SK-N-SH (cell line): Measurements from ENCODE around the gene ADAMTS17. TPM values are rescaled to one million over a fixed set of nuclear protein-coding genes. Genes with fewer than 3 reads are reported as not detected.

Experiments used
- CTCF ChIA-PET: fragments of 300-600, 350-600 bp; formaldehyde crosslinking; extraction: SDS; loops from one replicate; lab custom pipeline; 2021; lab: Yijun Ruan, JAX
- POLR2A ChIA-PET: fragments of 350-600 bp; sonication (Branson Sonifier 250); formaldehyde crosslinking; extraction: SDS; loops from one replicate; lab custom pipeline; 2020; ENCODE audit warnings: antibody characterized with exemption, inconsistent platforms; lab: Yijun Ruan, JAX
- DNase-seq: peaks from one replicate; pipeline ENCODE4 v3.0.0; 2012
- H2AFZ ChIP-seq: fragments of 200-600 bp; sonication (generic); 2 replicates; pipeline ENCODE4 v1.8.1; 2016; ENCODE audit warnings: antibody characterized with exemption, mild to moderate bottlenecking, low read depth
- H3F3A ChIP-seq: fragments of 200-600 bp; sonication (generic); replicated peaks from 2 replicates; pipeline ENCODE3; 2016; ENCODE audit warnings: antibody characterized with exemption, mild to moderate bottlenecking; ENCODE audit not compliant: insufficient read depth
- H3K27ac ChIP-seq, 2 experiments: fragments of 200-500 bp in 1 of 2; fragments of 200-600 bp in 1 of 2; sonication (Bioruptor generic) in 1 of 2; sonication (generic), shearing (Covaris generic) in 1 of 2; 2 replicates each; pipeline versions ENCODE4 v1.5.1 to v1.6.1; 2014 to 2016; ENCODE audit warnings: low read depth in 2 of 2, inconsistent platforms in 1 of 2, low read length in 1 of 2, mild to moderate bottlenecking in 1 of 2, mixed read lengths in 1 of 2
- H3K27me3 ChIP-seq: fragments of 200-600 bp; sonication (generic), shearing (Covaris generic); 2 replicates; pipeline ENCODE4 v1.6.1; 2016; ENCODE audit warnings: mixed run types; ENCODE audit not compliant: insufficient read depth
- H3K36me3 ChIP-seq, 2 experiments: fragments of 200-500 bp in 1 of 2; fragments of 200-600 bp in 1 of 2; sonication (Bioruptor generic) in 1 of 2; sonication (generic) in 1 of 2; replicated peaks in 1 of 2; 2 replicates each; pipeline versions ENCODE3 to v1.5.1; 2014 to 2016; ENCODE audit warnings: low read length in 1 of 2, mild to moderate bottlenecking in 1 of 2; ENCODE audit not compliant: insufficient read depth in 2 of 2, control insufficient read depth in 1 of 2
- H3K4me1 ChIP-seq, 2 experiments: fragments of 200-500 bp in 1 of 2; fragments of 200-600 bp in 1 of 2; sonication (Bioruptor generic) in 1 of 2; sonication (generic), shearing (Covaris generic) in 1 of 2; 2 replicates each; pipeline versions ENCODE4 v1.5.1 to v1.6.1; 2014 to 2016; ENCODE audit warnings: low read depth in 1 of 2, low read length in 1 of 2, mixed run types in 1 of 2; ENCODE audit not compliant: insufficient read depth in 2 of 2, control insufficient read depth in 1 of 2
- H3K4me2 ChIP-seq: fragments of 200-600 bp; sonication (generic), shearing (Covaris generic); 2 replicates; pipeline ENCODE4 v1.6.1; 2017; ENCODE audit warnings: mixed run types
- H3K4me3 ChIP-seq, 2 experiments: fragments of 200-500 bp in 1 of 2; fragments of 200-600 bp in 1 of 2; sonication (Bioruptor generic) in 1 of 2; sonication (generic), shearing (Covaris generic) in 1 of 2; 2 replicates each; pipeline versions ENCODE4 v1.5.1 to v1.8.1; 2014 to 2016; ENCODE audit warnings: low read depth in 2 of 2, inconsistent platforms in 1 of 2, low read length in 1 of 2, mild to moderate bottlenecking in 1 of 2, mixed read lengths in 1 of 2, moderate library complexity in 1 of 2
- H3K79me2 ChIP-seq: fragments of 200-600 bp; sonication (generic); 2 replicates; pipeline ENCODE4 v1.8.1; 2017; ENCODE audit warnings: mild to moderate bottlenecking; ENCODE audit not compliant: insufficient read depth
- H3K9ac ChIP-seq: fragments of 200-600 bp; sonication (generic); 2 replicates; pipeline ENCODE4 v1.6.1; 2017; ENCODE audit warnings: mixed run types
- H3K9me2 ChIP-seq: fragments of 200-600 bp; sonication (generic); 2 replicates; pipeline ENCODE4 v1.6.1; 2017; ENCODE audit warnings: mixed run types
- H3K9me3 ChIP-seq: fragments of 200-600 bp; sonication (generic); 2 replicates; pipeline ENCODE4 v1.6.1; 2017; ENCODE audit warnings: mixed run types, mild to moderate bottlenecking, moderate library complexity
- H4K20me1 ChIP-seq: fragments of 200-600 bp; sonication (generic); 2 replicates; pipeline ENCODE4 v1.6.1; 2017; ENCODE audit warnings: mild to moderate bottlenecking, mixed run types; ENCODE audit not compliant: insufficient read depth
- CHD2 ChIP-seq: fragments of 150-350 bp; IDR thresholded peaks from 2 replicates; pipeline ENCODE4 v1.6.1; 2018; ENCODE audit warnings: low read length; ENCODE audit not compliant: partially characterized antibody
- CTCF ChIP-seq: fragments of 200-600 bp; sonication (generic); IDR thresholded peaks from 2 replicates; pipeline ENCODE4 v1.6.1; 2017; ENCODE audit warnings: antibody characterized with exemption, mild to moderate bottlenecking, moderate library complexity
- ELF1 ChIP-seq: IDR thresholded peaks from 2 replicates; pipeline ENCODE4 v1.4.0; 2012
- EP300 ChIP-seq, 2 experiments: IDR thresholded peaks; 2 replicates each; pipeline versions ENCODE4 v1.4.0 to v1.6.1; 2012; ENCODE audit warnings: borderline replicate concordance in 1 of 2, low read depth in 1 of 2, low read length in 1 of 2
- EZH2phosphoT487 ChIP-seq: fragments of 200-600 bp; sonication (generic); IDR thresholded peaks from 2 replicates; pipeline ENCODE4 v1.6.1; 2017; ENCODE audit warnings: low read depth, mixed run types, mild to moderate bottlenecking, antibody characterized with exemption, moderate library complexity, borderline replicate concordance
- FOXJ3 ChIP-seq: sonication (generic); formaldehyde crosslinking; IDR thresholded peaks from 2 replicates; pipeline ENCODE4 v1.5.1; 2020; ENCODE audit warnings: mild to moderate bottlenecking, missing genetic modification reagents
- GABPA ChIP-seq: IDR thresholded peaks from 2 replicates; pipeline ENCODE4 v1.4.0; 2012; ENCODE audit warnings: low read depth, mild to moderate bottlenecking
- JUND ChIP-seq: IDR thresholded peaks from 2 replicates; pipeline ENCODE4 v1.4.0; 2012
- MAX ChIP-seq: IDR thresholded peaks from 2 replicates; pipeline ENCODE4 v1.4.0; 2012; ENCODE audit warnings: low read depth
- MXI1 ChIP-seq: IDR thresholded peaks from 2 replicates; pipeline ENCODE4 v1.6.1; 2012; ENCODE audit warnings: mild to moderate bottlenecking, low read depth, low read length, improper control_type of control experiment
- NFIC ChIP-seq: IDR thresholded peaks from 2 replicates; pipeline ENCODE4 v1.4.0; 2012; ENCODE audit warnings: borderline replicate concordance
- PBX3 ChIP-seq: IDR thresholded peaks from 2 replicates; pipeline ENCODE4; 2012
- RCOR1 ChIP-seq: fragments of 150-350 bp; IDR thresholded peaks from 2 replicates; pipeline ENCODE4 v1.6.1; 2017; ENCODE audit warnings: antibody characterized with exemption, low read length
- RXRA ChIP-seq: IDR thresholded peaks from 2 replicates; pipeline ENCODE4 v1.4.0; 2012; ENCODE audit warnings: low read depth, mild to moderate bottlenecking, borderline replicate concordance
- SIN3A ChIP-seq: IDR thresholded peaks from 2 replicates; pipeline ENCODE4 v1.6.1; 2012; ENCODE audit warnings: low read depth, mild to moderate bottlenecking, low read length, moderate library complexity, borderline replicate concordance
- TCF12 ChIP-seq: IDR thresholded peaks from 2 replicates; pipeline ENCODE4 v1.4.0; 2012
- USF2 ChIP-seq: fragments of 150-350 bp; IDR thresholded peaks from 2 replicates; pipeline ENCODE4 v1.6.1; 2017; ENCODE audit warnings: antibody characterized with exemption, low read length, low read depth, borderline replicate concordance
- ZBTB33 ChIP-seq: IDR thresholded peaks from 2 replicates; pipeline ENCODE4 v1.4.0; 2012; ENCODE audit warnings: low read depth, borderline replicate concordance
- WGBS: methylation state at CpG from one replicate; pipeline ENCODE4 v1.1.6; 2017; ENCODE audit warnings: low lambda C conversion rate; 5-methylcytosine and 5-hydroxymethylcytosine counted together
- polyA plus RNA-seq, 3 experiments: library from polyadenylated mRNA; depleted of rRNA; stranded (reverse); fragments of >200 nt; gene quantifications; 2 replicates each; pipeline ENCODE4 v1.2.3, GENCODE V29; 2012

ADAMTS17 gene
- polyA plus RNA-seq, 1 of the 3 experiments (the other 2 are of a cell fraction): not detected

GRCh38 chr15:100097342-100098127 lies 244.2 kb downstream of the ADAMTS17 start (continued):
- no peak for TF ChIP-seq CTCF
- TF ChIP-seq PBX3: no peak
- TF ChIP-seq ELF1: no peak
- no peak for TF ChIP-seq JUND
- TF ChIP-seq EP300 (IDR thresholded peaks at IDR 0.05; ENCODE audit: borderline replicate concordance in 1 of 2, low read depth in 1 of 2, low read length in 1 of 2): no peak

- Histone ChIP-seq H3F3A (no peaks in the 10 kb centered on the region), H3K9ac (no peak overlapping the region), H3K4me2 (no peak overlapping the region), H3K9me3 (no peaks in the 10 kb centered on the region), H3K36me3 (no peaks in the 10 kb centered on the region), H3K4me1 (no peaks in the 10 kb centered on the region; a peak in 1 of 4 replicates), H3K27me3 (no peaks in the 10 kb centered on the region), H3K27ac (no peak overlapping the region), H3K79me2 (no peaks in the 10 kb centered on the region), H3K4me3 (no peak overlapping the region), H3K9me2 (no peaks in the 10 kb centered on the region), H2AFZ (no peak overlapping the region), H4K20me1 (no peaks in the 10 kb centered on the region)
- CTCF ChIA-PET: no interaction called here
- 28% methylated on average over 4 of the region's 4 CpGs for WGBS
- no peak for DNase-seq
- POLR2A ChIA-PET: no interaction called here
- TF ChIP-seq USF2: no peak
- TF ChIP-seq RCOR1: no peak
- no peak for TF ChIP-seq TCF12
- no peak for TF ChIP-seq MAX
- TF ChIP-seq, all 33 proteins: peak for 0
Measured at GRCh38 chr15:100096700-100097099, 245.1 kb downstream of the ADAMTS17 start.

GRCh38 chr15:100096248-100096600 lies 245.6 kb downstream of the ADAMTS17 start:
- Histone ChIP-seq H3K36me3 (no peaks in the 10 kb centered on the region), H3K27ac (no peak overlapping the region), H2AFZ (no peak overlapping the region), H3K27me3 (no peaks in the 10 kb centered on the region), H3K9me2 (no peaks in the 10 kb centered on the region), H3K9ac (no peak overlapping the region), H4K20me1 (no peaks in the 10 kb centered on the region), H3K9me3 (no peaks in the 10 kb centered on the region), H3K79me2 (no peaks in the 10 kb centered on the region), H3K4me2 (no peak overlapping the region), H3F3A (no peaks in the 10 kb centered on the region), H3K4me3 (no peak overlapping the region), H3K4me1 (no peaks in the 10 kb centered on the region; a peak in 1 of 4 replicates)
- 51% methylated on average over 9 of the region's 9 CpGs for WGBS
- POLR2A ChIA-PET: no interaction called here
- CTCF ChIA-PET: no interaction called here
- no peak for DNase-seq
- no peak for TF ChIP-seq MAX
- TF ChIP-seq ZBTB33: no peak
- no peak for TF ChIP-seq FOXJ3 (CRISPR knock-in tag)
- no peak for TF ChIP-seq CHD2
- TF ChIP-seq MXI1: no peak
- no peak for TF ChIP-seq SIN3A
- TF ChIP-seq USF2: no peak
- TF ChIP-seq RXRA: no peak
- no peak for TF ChIP-seq NFIC
- no peak for TF ChIP-seq GABPA
- no peak for TF ChIP-seq EZH2phosphoT487
- no peak for TF ChIP-seq RCOR1
